ENCODE results near the gene PCYT1A. TPM values are rescaled to one million over a fixed set of nuclear protein-coding genes. Genes with fewer than 3 reads are reported as not detected.
"Not testable (repeated sequence)": the region's sequence is repeated elsewhere in the genome, so short reads cannot be mapped to it uniquely, and the experiment has no call there.

PCYT1A gene
- total RNA-seq, 1 donor from 2014 or later: 55.2 TPM

DNA sequence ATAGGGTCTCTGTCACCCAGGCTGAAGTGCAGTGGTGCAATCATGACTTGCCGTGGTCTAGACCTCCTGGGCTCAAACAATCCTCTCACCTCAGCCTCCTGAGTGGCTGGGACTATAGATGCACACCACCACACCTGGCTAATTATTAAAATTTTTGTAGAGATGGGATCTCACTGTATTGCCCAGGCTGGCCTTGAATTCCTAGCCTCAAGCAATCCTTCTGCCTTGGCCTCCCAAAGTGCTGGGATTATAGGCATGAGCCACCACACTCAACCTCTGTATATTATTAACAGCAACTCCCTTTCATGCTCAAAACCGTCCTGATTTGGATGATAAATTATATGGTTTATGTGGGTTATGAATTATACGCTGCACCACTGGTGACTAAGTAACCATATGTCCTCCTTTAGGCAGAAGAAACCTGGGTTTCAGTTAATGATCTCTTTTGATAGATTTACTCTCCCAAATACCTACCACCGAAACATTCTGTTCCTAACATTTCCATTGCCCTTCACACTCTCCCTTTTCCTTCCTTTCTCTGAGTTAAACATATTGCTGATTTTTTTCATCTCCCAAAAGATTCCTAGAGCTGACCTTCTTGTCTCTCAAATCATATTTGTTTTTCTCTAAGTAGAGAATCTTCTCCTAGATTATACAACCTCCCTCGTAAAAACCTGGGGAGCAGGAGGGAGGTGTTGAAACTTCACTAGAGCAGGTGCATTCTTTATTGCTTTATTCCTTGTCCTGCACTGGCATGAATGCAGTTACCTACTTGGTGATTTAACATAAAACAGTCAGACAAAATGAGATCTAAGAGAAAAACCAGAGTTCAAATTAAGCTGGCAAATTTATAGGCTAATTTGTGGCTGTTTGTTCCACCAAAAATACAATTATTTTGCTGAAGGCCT, 32.9 kb downstream of the PCYT1A start:
- no peaks in the 10 kb centered on the region for H3K27me3 Mint-ChIP-seq (ENCODE audit: unreplicated experiment)
- no peak overlapping the region for H3K4me3 Mint-ChIP-seq (ENCODE audit: unreplicated experiment)
- no peaks in the 10 kb centered on the region for H3K9me3 Mint-ChIP-seq (ENCODE audit: unreplicated experiment)
- TF ChIP-seq, protein P1, sequence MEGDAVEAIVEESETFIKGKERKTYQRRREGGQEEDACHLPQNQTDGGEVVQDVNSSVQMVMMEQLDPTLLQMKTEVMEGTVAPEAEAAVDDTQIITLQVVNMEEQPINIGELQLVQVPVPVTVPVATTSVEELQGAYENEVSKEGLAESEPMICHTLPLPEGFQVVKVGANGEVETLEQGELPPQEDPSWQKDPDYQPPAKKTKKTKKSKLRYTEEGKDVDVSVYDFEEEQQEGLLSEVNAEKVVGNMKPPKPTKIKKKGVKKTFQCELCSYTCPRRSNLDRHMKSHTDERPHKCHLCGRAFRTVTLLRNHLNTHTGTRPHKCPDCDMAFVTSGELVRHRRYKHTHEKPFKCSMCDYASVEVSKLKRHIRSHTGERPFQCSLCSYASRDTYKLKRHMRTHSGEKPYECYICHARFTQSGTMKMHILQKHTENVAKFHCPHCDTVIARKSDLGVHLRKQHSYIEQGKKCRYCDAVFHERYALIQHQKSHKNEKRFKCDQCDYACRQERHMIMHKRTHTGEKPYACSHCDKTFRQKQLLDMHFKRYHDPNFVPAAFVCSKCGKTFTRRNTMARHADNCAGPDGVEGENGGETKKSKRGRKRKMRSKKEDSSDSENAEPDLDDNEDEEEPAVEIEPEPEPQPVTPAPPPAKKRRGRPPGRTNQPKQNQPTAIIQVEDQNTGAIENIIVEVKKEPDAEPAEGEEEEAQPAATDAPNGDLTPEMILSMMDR (IDR thresholded peaks at IDR 0.05; ENCODE audit: unreplicated experiment): no peak
- no peaks in the 10 kb centered on the region for H3K4me1 Mint-ChIP-seq (ENCODE audit: unreplicated experiment)
- no peak overlapping the region for H3K27ac Mint-ChIP-seq (ENCODE audit: unreplicated experiment)
- DNase-seq (ENCODE audit: low spot score): no peak
- peaks cover 13% of the 10 kb centered on the region for H3K36me3 Mint-ChIP-seq (ENCODE audit: low read depth, unreplicated experiment)

- no peak overlapping the region for H3K27ac Mint-ChIP-seq (ENCODE audit: unreplicated experiment)
- no peak overlapping the region for H3K4me3 Mint-ChIP-seq (ENCODE audit: unreplicated experiment)
- no peaks in the 10 kb centered on the region for H3K9me3 Mint-ChIP-seq (ENCODE audit: unreplicated experiment)
- no peaks in the 10 kb centered on the region for H3K27me3 Mint-ChIP-seq (ENCODE audit: unreplicated experiment)
- H3K36me3 Mint-ChIP-seq (ENCODE audit: low read depth, unreplicated experiment): peaks cover 13% of the 10 kb centered on the region
- DNase-seq (ENCODE audit: low spot score): no peak
- TF ChIP-seq, protein P1 (IDR thresholded peaks at IDR 0.05; ENCODE audit: unreplicated experiment): no peak
- no peaks in the 10 kb centered on the region for H3K4me1 Mint-ChIP-seq (ENCODE audit: unreplicated experiment)
Observed at GRCh38 chr3:196251918-196252317, 35.6 kb downstream of the PCYT1A start.

DNA sequence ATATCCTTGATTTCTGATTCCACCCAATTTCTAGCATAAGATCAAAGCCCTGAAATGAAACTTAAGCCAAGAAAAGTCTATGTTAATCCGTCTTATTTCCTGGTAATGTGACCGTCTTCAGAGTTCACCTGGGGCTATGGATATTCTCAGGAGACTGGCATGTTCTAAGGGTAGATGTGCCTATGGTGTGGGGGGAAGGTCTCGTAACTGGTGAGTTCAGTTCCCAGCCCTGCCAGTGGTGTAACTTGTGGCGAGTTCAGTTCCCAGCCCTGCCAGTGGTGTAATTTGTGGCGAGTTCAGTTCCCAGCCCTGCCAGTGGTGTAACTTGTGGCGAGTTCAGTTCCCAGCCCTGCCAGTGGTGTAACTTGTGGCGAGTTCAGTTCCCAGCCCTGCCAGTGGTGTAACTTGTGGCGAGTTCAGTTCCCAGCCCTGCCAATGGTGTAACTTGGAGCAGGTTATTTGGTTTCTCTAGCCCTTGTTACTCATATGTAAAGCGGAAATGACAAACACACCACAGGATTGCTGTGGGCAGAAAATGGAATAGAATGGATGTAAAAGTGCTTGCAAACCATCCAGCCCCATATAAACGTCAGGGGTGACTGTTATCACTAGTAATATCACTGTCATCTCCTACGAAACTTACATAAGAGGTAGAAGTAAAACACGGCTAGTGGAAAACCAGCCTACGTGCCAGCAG, 40.8 kb downstream of the PCYT1A start:
- Mint-ChIP-seq H3K9me3 (ENCODE audit: unreplicated experiment) (peaks cover 3% of the 10 kb centered on the region), H3K4me1 (ENCODE audit: unreplicated experiment) (no peaks in the 10 kb centered on the region), H3K36me3 (ENCODE audit: low read depth, unreplicated experiment) (peaks cover 34% of the 10 kb centered on the region), H3K4me3 (ENCODE audit: unreplicated experiment) (no peak overlapping the region), H3K27me3 (ENCODE audit: unreplicated experiment) (no peaks in the 10 kb centered on the region), H3K27ac (ENCODE audit: unreplicated experiment) (no peak overlapping the region)
- TF ChIP-seq, protein P1 (IDR thresholded peaks at IDR 0.05; ENCODE audit: unreplicated experiment): no peak
- DNase-seq (ENCODE audit: low spot score): no peak

GRCh38 chr3:196244166-196244565, 43.4 kb downstream of the PCYT1A start:
- not testable (repeated sequence) for DNase-seq (ENCODE audit: low spot score); H3K27ac Mint-ChIP-seq (ENCODE audit: unreplicated experiment); H3K27me3 Mint-ChIP-seq (ENCODE audit: unreplicated experiment); H3K9me3 Mint-ChIP-seq (ENCODE audit: unreplicated experiment); H3K4me1 Mint-ChIP-seq (ENCODE audit: unreplicated experiment); H3K4me3 Mint-ChIP-seq (ENCODE audit: unreplicated experiment)
- peaks cover 36% of the 10 kb centered on the region for H3K36me3 Mint-ChIP-seq (ENCODE audit: low read depth, unreplicated experiment)

DNA sequence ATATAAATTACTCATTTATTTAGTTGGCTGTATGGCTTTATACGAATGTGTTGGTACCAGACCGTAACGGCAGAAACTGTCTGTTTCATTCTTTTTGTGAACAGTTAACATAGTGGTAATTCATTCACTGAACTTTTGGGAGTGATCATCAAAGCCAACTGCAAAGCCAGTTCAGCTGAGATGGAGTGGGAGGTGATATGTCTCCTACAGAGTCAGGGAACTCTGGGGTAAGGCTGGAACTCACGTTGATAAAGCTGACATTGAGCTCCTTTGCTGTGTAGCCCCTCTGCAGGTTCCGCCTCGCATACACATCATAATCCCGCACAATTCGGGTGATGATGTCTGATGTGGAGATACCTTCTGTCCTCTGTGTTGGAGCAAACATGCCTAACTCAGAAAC, 45.8 kb downstream of the PCYT1A start:
- peaks cover 47% of the 10 kb centered on the region for H3K36me3 Mint-ChIP-seq (ENCODE audit: low read depth, unreplicated experiment)
- H3K4me3 Mint-ChIP-seq (ENCODE audit: unreplicated experiment): no peak overlapping the region
- H3K27ac Mint-ChIP-seq (ENCODE audit: unreplicated experiment): no peak overlapping the region
- no peaks in the 10 kb centered on the region for H3K4me1 Mint-ChIP-seq (ENCODE audit: unreplicated experiment)
- H3K9me3 Mint-ChIP-seq (ENCODE audit: unreplicated experiment): peaks cover 3% of the 10 kb centered on the region
- TF ChIP-seq, protein P1 (IDR thresholded peaks at IDR 0.05; ENCODE audit: unreplicated experiment): no peak
- H3K27me3 Mint-ChIP-seq (ENCODE audit: unreplicated experiment): no peaks in the 10 kb centered on the region
- no peak for DNase-seq (ENCODE audit: low spot score)

Data from endothelial cell (in vitro differentiated cells).